OCI-LY1 (cell line): ENCODE data around the gene SPIB.

Source experiments
- H2AFZ ChIP-seq: fragments of 200-600 bp; sonication (generic), shearing (Covaris generic); 2 replicates; pipeline ENCODE4 v1.6.0; 2014; ENCODE audit warnings: antibody characterized with exemption, mild to moderate bottlenecking, low read length
- H3F3A ChIP-seq: fragments of 200-600 bp; sonication (generic), shearing (Covaris generic); 2 replicates; pipeline ENCODE4 v1.6.0; 2014; ENCODE audit warnings: mild to moderate bottlenecking, antibody characterized with exemption, low read length, moderate library complexity; ENCODE audit not compliant: insufficient read depth
- H3K27ac ChIP-seq: fragments of 200-600 bp; sonication (generic); 2 replicates; pipeline ENCODE4 v1.5.1; 2014; ENCODE audit warnings: low read length, mixed run types, mild to moderate bottlenecking, low read depth; ENCODE audit not compliant: poor library complexity, severe bottlenecking
- H3K27me3 ChIP-seq: fragments of 200-600 bp; sonication (generic); 2 replicates; pipeline ENCODE4 v1.6.0; 2014; ENCODE audit warnings: antibody characterized with exemption, mild to moderate bottlenecking, low read length, moderate library complexity; ENCODE audit not compliant: insufficient read depth
- H3K36me3 ChIP-seq: fragments of 200-600 bp; sonication (generic); 2 replicates; pipeline ENCODE4 v1.6.1; 2014; ENCODE audit warnings: mild to moderate bottlenecking, antibody characterized with exemption, low read length, moderate library complexity, mixed read lengths; ENCODE audit not compliant: insufficient read depth
- H3K4me1 ChIP-seq: fragments of 200-600 bp; sonication (generic); 2 replicates; pipeline ENCODE4 v1.5.1; 2014; ENCODE audit warnings: mild to moderate bottlenecking, low read length, moderate library complexity; ENCODE audit not compliant: insufficient read depth, severe bottlenecking
- H3K4me2 ChIP-seq: fragments of 200-600 bp; sonication (generic), shearing (Covaris generic); 2 replicates; pipeline ENCODE4 v1.6.1; 2014; ENCODE audit warnings: low read length
- H3K4me3 ChIP-seq: fragments of 200-600 bp; sonication (generic); 2 replicates; pipeline ENCODE4 v1.5.1; 2014; ENCODE audit warnings: low read length, low read depth, mild to moderate bottlenecking, mixed read lengths; ENCODE audit not compliant: poor library complexity, severe bottlenecking
- H3K79me2 ChIP-seq: fragments of 200-600 bp; shearing (Covaris generic); 2 replicates; pipeline ENCODE4 v1.6.1; 2016; ENCODE audit warnings: mixed run types, low read length, mixed read lengths; ENCODE audit not compliant: insufficient read depth
- H3K9ac ChIP-seq: fragments of 200-600 bp; sonication (generic), shearing (Covaris generic); 2 replicates; pipeline ENCODE4 v1.6.1; 2014; ENCODE audit warnings: mild to moderate bottlenecking, low read length, mixed read lengths
- H3K9me2 ChIP-seq: fragments of 200-600 bp; sonication (generic), shearing (Covaris generic); 2 replicates; pipeline ENCODE4 v1.6.1; 2014; ENCODE audit warnings: low read depth, mild to moderate bottlenecking, low read length, mixed read lengths
- H3K9me3 ChIP-seq: fragments of 200-600 bp; shearing (Covaris generic); 2 replicates; pipeline ENCODE4 v1.6.1; 2014; ENCODE audit warnings: low read length, mixed read lengths
- H4K20me1 ChIP-seq: fragments of 200-600 bp; sonication (generic), shearing (Covaris generic); 2 replicates; pipeline ENCODE4 v1.6.0; 2016; ENCODE audit warnings: mild to moderate bottlenecking, low read length; ENCODE audit not compliant: insufficient read depth
- CTCF ChIP-seq: fragments of 200-600 bp; sonication (generic), shearing (Covaris generic); IDR thresholded peaks from 2 replicates; pipeline ENCODE4 v1.5.1; 2017; ENCODE audit warnings: mild to moderate bottlenecking, antibody characterized with exemption, low read length, moderate library complexity, mixed read lengths
- EZH2 ChIP-seq: fragments of 200-600 bp; sonication (generic), shearing (Covaris generic); IDR thresholded peaks from 2 replicates; pipeline ENCODE4 v1.8.0; 2017; ENCODE audit warnings: borderline replicate concordance, mixed run types, mild to moderate bottlenecking, antibody characterized with exemption, low read length, moderate library complexity, mixed read lengths

The SPIB gene

GRCh38 chr19:50402544-50403301 is 16.0 kb upstream of the SPIB start:
- no peak overlapping the region for H3K4me2 ChIP-seq
- H3K9me2 ChIP-seq: no peaks in the 10 kb centered on the region
- no peak overlapping the region for H2AFZ ChIP-seq
- H3K4me1 ChIP-seq: no peaks in the 10 kb centered on the region
- H3K79me2 ChIP-seq: no peaks in the 10 kb centered on the region
- no peak overlapping the region for H3K4me3 ChIP-seq
- no peak overlapping the region for H3K9ac ChIP-seq
- H3K36me3 ChIP-seq: peaks cover 64% of the 10 kb centered on the region
- no peaks in the 10 kb centered on the region for H4K20me1 ChIP-seq
- no peaks in the 10 kb centered on the region for H3K27me3 ChIP-seq
- no peaks in the 10 kb centered on the region for H3F3A ChIP-seq
- no peak for TF ChIP-seq CTCF
- no peak for TF ChIP-seq EZH2
- no peaks in the 10 kb centered on the region for H3K9me3 ChIP-seq
- H3K27ac ChIP-seq: no peak overlapping the region

GRCh38 chr19:50406156-50406820 is 12.4 kb upstream of the SPIB start:
- H3K4me2 ChIP-seq: no peak overlapping the region
- H3K4me1 ChIP-seq: no peaks in the 10 kb centered on the region
- no peaks in the 10 kb centered on the region for H3K79me2 ChIP-seq
- H3F3A ChIP-seq: no peaks in the 10 kb centered on the region
- H2AFZ ChIP-seq: no peak overlapping the region
- H3K9me2 ChIP-seq: no peaks in the 10 kb centered on the region
- H3K27me3 ChIP-seq: no peaks in the 10 kb centered on the region
- no peaks in the 10 kb centered on the region for H3K9me3 ChIP-seq
- H3K4me3 ChIP-seq: no peak overlapping the region
- H3K9ac ChIP-seq: no peak overlapping the region
- TF ChIP-seq EZH2 (no peak), CTCF (no peak)
- H3K36me3 ChIP-seq: peaks cover 82% of the 10 kb centered on the region
- no peaks in the 10 kb centered on the region for H4K20me1 ChIP-seq
- no peak overlapping the region for H3K27ac ChIP-seq

- no peak overlapping the region for H3K27ac ChIP-seq
- H3K36me3 ChIP-seq: peaks cover 80% of the 10 kb centered on the region
These were observed 11.9 kb upstream of the SPIB start for GRCh38 chr19:50406829-50407228.

More at GRCh38 chr19:50406829-50407228, 11.9 kb upstream of the SPIB start:
- no peak overlapping the region for H3K4me2 ChIP-seq
- H3K79me2 ChIP-seq: no peaks in the 10 kb centered on the region
- H3K9me3 ChIP-seq: no peaks in the 10 kb centered on the region
- H3K27me3 ChIP-seq: no peaks in the 10 kb centered on the region
- H2AFZ ChIP-seq: no peak overlapping the region
- no peaks in the 10 kb centered on the region for H3K9me2 ChIP-seq
- H4K20me1 ChIP-seq: no peaks in the 10 kb centered on the region
- no peaks in the 10 kb centered on the region for H3K4me1 ChIP-seq
- H3F3A ChIP-seq: no peaks in the 10 kb centered on the region
- H3K4me3 ChIP-seq: no peak overlapping the region
- TF ChIP-seq CTCF (no peak), EZH2 (no peak)
- H3K9ac ChIP-seq: no peak overlapping the region
